Body of pancreas (tissue), 4 donors: ENCODE data around the gene FAM180A. TPM values are rescaled to one million over a fixed set of nuclear protein-coding genes. Genes with fewer than 3 reads are reported as not detected.

Experiments used
- ATAC-seq: fragments of 150-250 bp; one replicate; pipeline ENCODE4 v1.9.1; 2016
- DNase-seq, 4 donors: peaks; one replicate each; pipeline ENCODE4 v3.0.0-alpha.2; 2019
- H3K27ac ChIP-seq, 4 donors: fragments of 200-600 bp; sonication (generic); 1 replicate in 3 of 4; 2 replicates in 1 of 4; pipeline versions ENCODE4 v1.5.1 to v1.6.1; 2016 to 2019; ENCODE audit warnings: mild to moderate bottlenecking in 1 of 4, mixed read lengths in 1 of 4, moderate library complexity in 1 of 4
- H3K27me3 ChIP-seq, 2 donors: fragments of 200-600 bp; sonication (generic); one replicate each; pipeline ENCODE4 v1.6.0; 2016; ENCODE audit warnings: mild to moderate bottlenecking in 1 of 2
- H3K36me3 ChIP-seq, 2 donors: fragments of 200-600 bp; sonication (generic); replicated peaks in 1 of 2; 2 replicates each; pipeline ENCODE4 v1.5.1; 2016; ENCODE audit warnings: low read depth in 2 of 2; ENCODE audit not compliant: insufficient read depth in 1 of 2
- H3K4me1 ChIP-seq: fragments of 200-600 bp; sonication (generic); one replicate; pipeline ENCODE4 v1.6.0; 2016
- H3K4me3 ChIP-seq, 2 donors: fragments of 200-600 bp; sonication (generic); 1 replicate in 1 of 2; 2 replicates in 1 of 2; pipeline ENCODE4 v1.5.1; 2016 to 2019
- H3K9me3 ChIP-seq, 3 donors: fragments of 200-600 bp; sonication (generic); 1 replicate in 2 of 3; 2 replicates in 1 of 3; pipeline ENCODE4 v1.5.1; 2016
- CTCF ChIP-seq, 7 experiments: fragments of 450-650 bp in 4 of 7; fragments of 200-600 bp in 3 of 7; sonication (generic) in 3 of 7; IDR thresholded peaks; one replicate each; pipeline ENCODE4 v1.5.1; 2016 to 2019; ENCODE audit warnings: antibody characterized with exemption in 7 of 7
- POLR2A ChIP-seq, 3 donors: fragments of 450-650 bp; IDR thresholded peaks; one replicate each; pipeline ENCODE4 v1.6.1; 2016; ENCODE audit warnings: antibody characterized with exemption in 3 of 3, mild to moderate bottlenecking in 2 of 3
- WGBS, 2 donors: methylation state at CpG; one replicate each; pipeline ENCODE4 v1.1.5; 2017; 5-methylcytosine and 5-hydroxymethylcytosine counted together
- intact Hi-C: fragments of 100-400 bp; cut with DNase I; formaldehyde crosslinking; loops from one replicate; pipeline ENCODE4 v1.15.1; 2023
- total RNA-seq, 2 donors: library from RNA; depleted of rRNA; stranded (reverse); fragments of >200 nt; gene quantifications; one replicate each; pipeline ENCODE4 v1.1.0, GENCODE V29; 2016

FAM180A gene
- total RNA-seq, 2 donors from 2014 or later = 3.1 TPM; not detected in 1

- intact Hi-C loops = no loop called here
- H3K4me3 ChIP-seq = no peak overlapping the region
- no peak overlapping the region for H3K27ac ChIP-seq
- H3K9me3 ChIP-seq = no peaks in the 10 kb centered on the region
- no peaks in the 10 kb centered on the region for H3K27me3 ChIP-seq
- H3K36me3 ChIP-seq = no peaks in the 10 kb centered on the region
- WGBS, 2 donors = 43 to 53% methylated on average over 4 of the region's 4 CpGs
- TF ChIP-seq POLR2A (IDR thresholded peaks at IDR 0.05) = no peak
- no peak for TF ChIP-seq CTCF (IDR thresholded peaks at IDR 0.05)
- H3K4me1 ChIP-seq = no peaks in the 10 kb centered on the region
- no peak for DNase-seq
- ATAC-seq = no peak
These were observed 43.7 kb upstream of the FAM180A start for GRCh38 chr7:135792363-135792668.

GRCh38 chr7:135791543-135792362 lies 43.1 kb upstream of the FAM180A start:
- no peak overlapping the region for H3K4me3 ChIP-seq
- H3K9me3 ChIP-seq = no peaks in the 10 kb centered on the region
- 52 to 67% methylated on average over 7 of the region's 7 CpGs for WGBS, 2 donors
- intact Hi-C loops = no loop called here
- TF ChIP-seq CTCF (IDR thresholded peaks at IDR 0.05) = no peak
- TF ChIP-seq POLR2A (IDR thresholded peaks at IDR 0.05) = no peak
- no peaks in the 10 kb centered on the region for H3K27me3 ChIP-seq
- ATAC-seq (no peak), DNase-seq (no peak)
- H3K36me3 ChIP-seq = no peaks in the 10 kb centered on the region
- no peaks in the 10 kb centered on the region for H3K4me1 ChIP-seq
- H3K27ac ChIP-seq = no peak overlapping the region

DNA sequence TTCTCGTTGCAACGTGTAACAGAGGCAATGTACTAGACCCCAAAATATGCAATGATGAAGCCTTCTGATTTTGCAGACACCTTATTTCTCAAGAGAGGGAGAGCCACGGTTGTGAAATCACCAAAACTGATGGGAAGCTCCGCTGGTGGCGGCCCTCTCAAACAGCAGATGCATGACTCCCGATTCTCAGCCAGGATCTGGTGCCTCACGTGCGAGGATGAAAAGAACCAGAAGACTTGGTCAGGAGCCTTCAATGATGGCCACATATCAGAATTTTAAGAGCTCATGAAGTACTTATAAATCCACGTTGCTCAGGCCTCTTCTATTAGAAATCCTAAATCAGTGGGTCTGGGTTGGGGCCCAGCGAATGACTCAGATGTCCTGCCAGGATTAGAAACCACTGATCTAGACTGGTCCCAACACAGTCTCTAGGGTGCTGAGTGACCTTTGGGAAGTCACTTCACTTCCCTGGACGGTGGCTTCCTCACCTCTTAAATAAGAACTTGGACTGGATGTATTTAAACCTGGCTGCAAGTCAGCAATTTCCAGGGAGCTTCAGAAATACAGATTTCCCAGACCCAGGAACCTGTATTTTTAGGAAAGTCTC lies 41.9 kb upstream of the FAM180A start:
- TF ChIP-seq POLR2A (IDR thresholded peaks at IDR 0.05) = no peak
- TF ChIP-seq CTCF (IDR thresholded peaks at IDR 0.05) = no peak
- 72 to 79% methylated on average over 11 of the region's 11 CpGs for WGBS, 2 donors
- intact Hi-C loops = no loop called here
- H3K4me1 ChIP-seq = no peaks in the 10 kb centered on the region
- H3K27me3 ChIP-seq = no peaks in the 10 kb centered on the region
- H3K4me3 ChIP-seq = no peak overlapping the region
- DNase-seq (no peak), ATAC-seq (no peak)
- no peaks in the 10 kb centered on the region for H3K36me3 ChIP-seq
- H3K27ac ChIP-seq = no peak overlapping the region
- no peaks in the 10 kb centered on the region for H3K9me3 ChIP-seq

DNA sequence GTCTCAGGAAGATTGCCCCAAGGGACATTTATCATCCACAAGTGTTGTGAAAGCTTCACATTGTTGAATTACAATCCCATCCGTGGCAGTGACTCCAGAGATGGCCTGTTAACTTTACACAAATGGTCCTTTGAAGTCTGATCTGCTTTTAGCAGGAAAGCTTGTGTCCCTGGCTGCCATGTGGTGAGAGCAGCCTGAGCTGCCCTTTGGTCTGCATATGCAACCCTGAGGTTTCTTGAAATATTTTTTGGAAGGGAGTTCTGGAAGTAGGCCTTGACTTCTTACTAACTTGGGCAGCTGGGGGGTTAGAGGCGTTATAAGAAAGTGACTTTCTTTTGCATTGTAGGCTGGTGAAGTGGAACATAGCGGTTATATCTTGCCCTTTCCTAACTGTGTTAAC lies 41.3 kb upstream of the FAM180A start:
- Histone ChIP-seq H3K27ac (no peak overlapping the region), H3K36me3 (no peaks in the 10 kb centered on the region), H3K4me3 (no peak overlapping the region), H3K27me3 (no peaks in the 10 kb centered on the region), H3K9me3 (no peaks in the 10 kb centered on the region), H3K4me1 (no peaks in the 10 kb centered on the region)
- intact Hi-C loops = no loop called here
- 62 to 66% methylated on average over 3 of the region's 3 CpGs for WGBS, 2 donors
- no peak for ATAC-seq
- TF ChIP-seq POLR2A (IDR thresholded peaks at IDR 0.05) (no peak), CTCF (IDR thresholded peaks at IDR 0.05) (no peak)
- no peak for DNase-seq

GRCh38 chr7:135789431-135789830 lies 40.8 kb upstream of the FAM180A start:
- H3K27ac ChIP-seq = no peak overlapping the region
- no peak overlapping the region for H3K4me3 ChIP-seq
- DNase-seq (no peak), ATAC-seq (no peak)
- no peaks in the 10 kb centered on the region for H3K36me3 ChIP-seq
- TF ChIP-seq POLR2A (IDR thresholded peaks at IDR 0.05) (no peak), CTCF (IDR thresholded peaks at IDR 0.05) (no peak)
- WGBS, 2 donors = 79 to 80% methylated on average over 4 of the region's 4 CpGs
- intact Hi-C loops = no loop called here
- H3K9me3 ChIP-seq = no peaks in the 10 kb centered on the region
- no peaks in the 10 kb centered on the region for H3K4me1 ChIP-seq
- H3K27me3 ChIP-seq = no peaks in the 10 kb centered on the region
